ENCODE data around the gene STK40. TPM values are rescaled to one million over a fixed set of nuclear protein-coding genes. Genes with fewer than 3 reads are reported as not detected.
A peak's percentile ranks its signal among the peaks of the same experiment; 100 is the strongest.

The STK40 gene
- polyA plus RNA-seq, 3 donors, result 40.2 to 65.9 (median 55.8) TPM

DNA sequence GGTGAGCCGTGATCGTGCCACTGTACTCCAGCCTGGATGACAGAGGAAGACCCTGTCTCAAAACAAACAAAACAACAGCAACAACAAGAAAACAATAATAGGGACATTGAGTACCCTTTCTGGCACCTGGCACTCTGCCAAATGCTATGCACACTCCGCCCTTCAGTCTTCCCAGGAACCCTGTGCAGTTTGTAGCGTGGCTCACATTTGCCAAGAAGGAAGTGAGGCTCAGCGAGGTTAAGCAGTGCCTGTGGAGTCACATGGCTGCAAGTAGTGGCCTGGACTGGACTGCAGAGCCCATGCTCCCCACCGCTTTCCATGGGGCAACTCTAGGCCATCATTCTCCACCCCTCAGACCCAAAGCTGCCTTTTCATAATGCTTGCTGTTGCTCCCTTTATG, 57.0 kb downstream of the STK40 start:
- Mint-ChIP-seq H3K4me3 (no peak overlapping the region), H3K27ac (no peak overlapping the region), H3K4me1 (peaks cover 18% of the 10 kb centered on the region), H3K36me3 (no peaks in the 10 kb centered on the region), H3K27me3 (ENCODE audit: low read depth in 3 of 3) (peaks cover 9 to 21% (median 15%) of the 10 kb centered on the region in 3 donors), H3K9me3 (peaks cover 0 to 2% (median 0%) of the 10 kb centered on the region in 7 donors)
- no peaks in the 10 kb centered on the region for H3K36me3 ChIP-seq (replicated peaks in 1 of 2; ENCODE audit: control insufficient read depth in 1 of 2, insufficient read depth in 2 of 2, low read length in 2 of 2)
- peaks cover 0 to 3% of the 10 kb centered on the region in 2 donors for H3K27me3 ChIP-seq (ENCODE audit: control insufficient read depth in 2 of 2, insufficient read depth in 2 of 2, low read length in 2 of 2)
- H3K79me2 ChIP-seq (ENCODE audit: insufficient read depth, low read length), result no peaks in the 10 kb centered on the region
- no peak overlapping the region for H3K27ac ChIP-seq (ENCODE audit: low read depth in 1 of 2, low read length in 2 of 2)
- intact Hi-C loops (cut with micrococcal nuclease), result loop anchor here in 1 of 2 donors (1.0 kb wide), 1 partner anchor 16 kb away; no protein-coding TSS in a partner anchor
- no peak overlapping the region for H3K9ac ChIP-seq (ENCODE audit: insufficient read depth, low read length, poor library complexity, severe bottlenecking)
- no peaks in the 10 kb centered on the region for H4K20me1 ChIP-seq (ENCODE audit: insufficient read depth, low read length)
- DNase-seq, result peak in 1 of 3 donors; percentile 56
- H3K4me3 ChIP-seq (replicated peaks in 1 of 3; ENCODE audit: low read depth in 2 of 3, low read length in 3 of 3), result no peak overlapping the region
- TF ChIP-seq, protein P1, sequence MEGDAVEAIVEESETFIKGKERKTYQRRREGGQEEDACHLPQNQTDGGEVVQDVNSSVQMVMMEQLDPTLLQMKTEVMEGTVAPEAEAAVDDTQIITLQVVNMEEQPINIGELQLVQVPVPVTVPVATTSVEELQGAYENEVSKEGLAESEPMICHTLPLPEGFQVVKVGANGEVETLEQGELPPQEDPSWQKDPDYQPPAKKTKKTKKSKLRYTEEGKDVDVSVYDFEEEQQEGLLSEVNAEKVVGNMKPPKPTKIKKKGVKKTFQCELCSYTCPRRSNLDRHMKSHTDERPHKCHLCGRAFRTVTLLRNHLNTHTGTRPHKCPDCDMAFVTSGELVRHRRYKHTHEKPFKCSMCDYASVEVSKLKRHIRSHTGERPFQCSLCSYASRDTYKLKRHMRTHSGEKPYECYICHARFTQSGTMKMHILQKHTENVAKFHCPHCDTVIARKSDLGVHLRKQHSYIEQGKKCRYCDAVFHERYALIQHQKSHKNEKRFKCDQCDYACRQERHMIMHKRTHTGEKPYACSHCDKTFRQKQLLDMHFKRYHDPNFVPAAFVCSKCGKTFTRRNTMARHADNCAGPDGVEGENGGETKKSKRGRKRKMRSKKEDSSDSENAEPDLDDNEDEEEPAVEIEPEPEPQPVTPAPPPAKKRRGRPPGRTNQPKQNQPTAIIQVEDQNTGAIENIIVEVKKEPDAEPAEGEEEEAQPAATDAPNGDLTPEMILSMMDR (IDR thresholded peaks at IDR 0.05), result no peak
- H3K4me2 ChIP-seq (replicated peaks; ENCODE audit: extremely low read depth, low read length, poor library complexity, severe bottlenecking), result no peak overlapping the region
- no peaks in the 10 kb centered on the region for H3K9me3 ChIP-seq (replicated peaks in 1 of 2; ENCODE audit: control insufficient read depth in 1 of 2, insufficient read depth in 1 of 2, low read length in 2 of 2)
- 47% methylated on average over 6 of the region's 6 CpGs for WGBS (ENCODE audit: insufficient coverage)
- H2AFZ ChIP-seq (ENCODE audit: insufficient read depth, low read depth, low read length, poor library complexity, severe bottlenecking), result no peak overlapping the region
- peaks cover 12 to 20% of the 10 kb centered on the region in 2 donors for H3K4me1 ChIP-seq (ENCODE audit: control insufficient read depth in 1 of 2, insufficient read depth in 2 of 2, low read length in 2 of 2)

DNA sequence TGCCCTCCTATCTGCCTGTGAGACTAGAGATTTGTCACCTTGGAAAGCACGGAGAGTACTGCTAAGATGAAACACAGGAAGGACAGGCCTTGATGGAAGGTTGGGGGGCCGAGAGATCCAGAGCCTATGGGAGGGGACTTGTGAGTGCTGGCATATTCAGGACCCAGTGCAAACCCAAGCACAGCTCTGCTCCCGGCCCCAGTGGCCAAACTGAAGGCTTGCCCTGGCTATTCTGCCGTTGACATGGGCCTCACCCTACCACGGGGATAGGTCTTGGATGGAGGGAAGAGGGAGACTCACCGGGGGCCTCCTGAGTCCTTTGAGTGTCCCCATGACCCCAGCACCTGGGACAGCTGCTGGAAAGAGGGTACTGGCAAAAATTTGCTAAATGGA, 57.6 kb downstream of the STK40 start:
- H3K4me2 ChIP-seq (replicated peaks; ENCODE audit: extremely low read depth, low read length, poor library complexity, severe bottlenecking), result no peak overlapping the region
- 97% methylated on average over 5 of the region's 6 CpGs for WGBS (ENCODE audit: insufficient coverage)
- H3K4me1 Mint-ChIP-seq, result peaks cover 19% of the 10 kb centered on the region
- TF ChIP-seq, protein P1 (IDR thresholded peaks at IDR 0.05), result no peak
- no peak overlapping the region for H3K27ac ChIP-seq (ENCODE audit: low read depth in 1 of 2, low read length in 2 of 2)
- peaks cover 13 to 22% of the 10 kb centered on the region in 2 donors for H3K4me1 ChIP-seq (ENCODE audit: control insufficient read depth in 1 of 2, insufficient read depth in 2 of 2, low read length in 2 of 2)
- H2AFZ ChIP-seq (ENCODE audit: insufficient read depth, low read depth, low read length, poor library complexity, severe bottlenecking), result no peak overlapping the region
- peaks cover 0 to 2% (median 0%) of the 10 kb centered on the region in 7 donors for H3K9me3 Mint-ChIP-seq
- no peaks in the 10 kb centered on the region for H4K20me1 ChIP-seq (ENCODE audit: insufficient read depth, low read length)
- no peaks in the 10 kb centered on the region for H3K36me3 Mint-ChIP-seq
- no peaks in the 10 kb centered on the region for H3K9me3 ChIP-seq (replicated peaks in 1 of 2; ENCODE audit: control insufficient read depth in 1 of 2, insufficient read depth in 1 of 2, low read length in 2 of 2)
- H3K4me3 ChIP-seq (replicated peaks in 1 of 3; ENCODE audit: low read depth in 2 of 3, low read length in 3 of 3), result no peak overlapping the region
- peaks cover 9 to 21% (median 16%) of the 10 kb centered on the region in 3 donors for H3K27me3 Mint-ChIP-seq (ENCODE audit: low read depth in 3 of 3)
- no peaks in the 10 kb centered on the region for H3K36me3 ChIP-seq (replicated peaks in 1 of 2; ENCODE audit: control insufficient read depth in 1 of 2, insufficient read depth in 2 of 2, low read length in 2 of 2)
- no peak overlapping the region for H3K27ac Mint-ChIP-seq
- no peak overlapping the region for H3K9ac ChIP-seq (ENCODE audit: insufficient read depth, low read length, poor library complexity, severe bottlenecking)
- no peak for DNase-seq
- peaks cover 0 to 3% of the 10 kb centered on the region in 2 donors for H3K27me3 ChIP-seq (ENCODE audit: control insufficient read depth in 2 of 2, insufficient read depth in 2 of 2, low read length in 2 of 2)
- intact Hi-C loops (cut with micrococcal nuclease), result loop anchor here in 1 of 2 donors (1.0 kb wide), 1 partner anchor 16 kb away; no protein-coding TSS in a partner anchor
- no peaks in the 10 kb centered on the region for H3K79me2 ChIP-seq (ENCODE audit: insufficient read depth, low read length)
- H3K4me3 Mint-ChIP-seq, result no peak overlapping the region

All from CD14-positive monocyte (primary cell).